ENCODE results near the gene NEURL1.

The NEURL1 gene

GRCh38 chr10:103584216-103585010 lies 90.9 kb downstream of the NEURL1 start:
- no peak for DNase-seq (ENCODE audit: low read depth)
- TF ChIP-seq, protein P1, sequence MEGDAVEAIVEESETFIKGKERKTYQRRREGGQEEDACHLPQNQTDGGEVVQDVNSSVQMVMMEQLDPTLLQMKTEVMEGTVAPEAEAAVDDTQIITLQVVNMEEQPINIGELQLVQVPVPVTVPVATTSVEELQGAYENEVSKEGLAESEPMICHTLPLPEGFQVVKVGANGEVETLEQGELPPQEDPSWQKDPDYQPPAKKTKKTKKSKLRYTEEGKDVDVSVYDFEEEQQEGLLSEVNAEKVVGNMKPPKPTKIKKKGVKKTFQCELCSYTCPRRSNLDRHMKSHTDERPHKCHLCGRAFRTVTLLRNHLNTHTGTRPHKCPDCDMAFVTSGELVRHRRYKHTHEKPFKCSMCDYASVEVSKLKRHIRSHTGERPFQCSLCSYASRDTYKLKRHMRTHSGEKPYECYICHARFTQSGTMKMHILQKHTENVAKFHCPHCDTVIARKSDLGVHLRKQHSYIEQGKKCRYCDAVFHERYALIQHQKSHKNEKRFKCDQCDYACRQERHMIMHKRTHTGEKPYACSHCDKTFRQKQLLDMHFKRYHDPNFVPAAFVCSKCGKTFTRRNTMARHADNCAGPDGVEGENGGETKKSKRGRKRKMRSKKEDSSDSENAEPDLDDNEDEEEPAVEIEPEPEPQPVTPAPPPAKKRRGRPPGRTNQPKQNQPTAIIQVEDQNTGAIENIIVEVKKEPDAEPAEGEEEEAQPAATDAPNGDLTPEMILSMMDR (IDR thresholded peaks at IDR 0.05; ENCODE audit: insufficient read depth, low read depth, low read length, missing control alignments) = no peak
- H3K4me3 ChIP-seq (ENCODE audit: low read depth, low read length) = no peak overlapping the region

- no peak overlapping the region for H3K4me3 ChIP-seq (ENCODE audit: low read depth, low read length)
Measured at GRCh38 chr10:103585011-103585405, 91.5 kb downstream of the NEURL1 start.

GRCh38 chr10:103587073-103587472 lies 93.6 kb downstream of the NEURL1 start:
- TF ChIP-seq, protein P1 (IDR thresholded peaks at IDR 0.05; ENCODE audit: insufficient read depth, low read depth, low read length, missing control alignments) = no peak
- H3K4me3 ChIP-seq (ENCODE audit: low read depth, low read length) = no peak overlapping the region
- no peak for DNase-seq (ENCODE audit: low read depth)

More at GRCh38 chr10:103585011-103585405, 91.5 kb downstream of the NEURL1 start:
- TF ChIP-seq, protein P1 (IDR thresholded peaks at IDR 0.05; ENCODE audit: insufficient read depth, low read depth, low read length, missing control alignments) = no peak
- DNase-seq (ENCODE audit: low read depth) = no peak

- no peak for DNase-seq (ENCODE audit: low read depth)
- H3K4me3 ChIP-seq (ENCODE audit: low read depth, low read length) = no peak overlapping the region
- TF ChIP-seq, protein P1 (IDR thresholded peaks at IDR 0.05; ENCODE audit: insufficient read depth, low read depth, low read length, missing control alignments) = no peak
Measured at GRCh38 chr10:103589074-103589630, 95.6 kb downstream of the NEURL1 start.

DNA sequence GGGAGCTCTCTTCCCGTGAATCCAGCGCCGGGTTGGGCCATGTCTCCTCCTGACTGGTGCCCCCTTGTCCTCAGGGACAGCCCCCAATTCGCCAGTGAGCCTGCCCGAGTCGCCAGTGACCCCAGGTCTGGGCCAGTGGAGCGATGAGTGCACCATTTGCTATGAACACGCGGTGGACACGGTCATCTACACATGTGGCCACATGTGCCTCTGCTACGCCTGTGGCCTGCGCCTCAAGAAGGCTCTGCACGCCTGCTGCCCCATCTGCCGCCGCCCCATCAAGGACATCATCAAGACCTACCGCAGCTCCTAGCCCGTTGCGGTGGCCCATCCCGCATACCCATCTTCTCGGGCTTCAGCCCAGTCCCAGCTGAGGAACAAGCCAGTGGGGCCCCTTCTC lies 96.6 kb downstream of the NEURL1 start:
- no peak overlapping the region for H3K4me3 ChIP-seq (ENCODE audit: low read depth, low read length)
- no peak for DNase-seq (ENCODE audit: low read depth)
- TF ChIP-seq, protein P1 (IDR thresholded peaks at IDR 0.05; ENCODE audit: insufficient read depth, low read depth, low read length, missing control alignments) = no peak

GRCh38 chr10:103590744-103591291 lies 97.3 kb downstream of the NEURL1 start:
- TF ChIP-seq, protein P1 (IDR thresholded peaks at IDR 0.05; ENCODE audit: insufficient read depth, low read depth, low read length, missing control alignments) = no peak
- DNase-seq (ENCODE audit: low read depth) = no peak
- no peak overlapping the region for H3K4me3 ChIP-seq (ENCODE audit: low read depth, low read length)
